Keratinocyte (primary cell): ENCODE data around the gene NFAM1.
A peak's percentile ranks its signal among the peaks of the same experiment; 100 is the strongest.

Source experiments
- EZH2 ChIP-seq: IDR thresholded peaks from one replicate; pipeline ENCODE4 v1.6.1; 2012; ENCODE audit warnings: inconsistent platforms, mild to moderate bottlenecking, low read length, moderate library complexity
- TF ChIP-seq, protein P1 (sequence below), 3 experiments: IDR thresholded peaks in 1 of 3; conservative IDR thresholded peaks in 1 of 3; optimal IDR thresholded peaks in 1 of 3; 2 replicates in 2 of 3; 3 replicates in 1 of 3; pipeline versions ENCODE3 to v1.5.1; 2011; ENCODE audit warnings: low read length in 3 of 3, mild to moderate bottlenecking in 3 of 3, moderate library complexity in 2 of 3, control low read depth in 1 of 3, inconsistent platforms in 1 of 3; ENCODE audit not compliant: insufficient read depth in 2 of 3; ENCODE audit errors: extremely low read depth in 1 of 3

GRCh38 chr22:42437488-42438292, 5.5 kb upstream of the NFAM1 start:
- TF ChIP-seq, protein P1, sequence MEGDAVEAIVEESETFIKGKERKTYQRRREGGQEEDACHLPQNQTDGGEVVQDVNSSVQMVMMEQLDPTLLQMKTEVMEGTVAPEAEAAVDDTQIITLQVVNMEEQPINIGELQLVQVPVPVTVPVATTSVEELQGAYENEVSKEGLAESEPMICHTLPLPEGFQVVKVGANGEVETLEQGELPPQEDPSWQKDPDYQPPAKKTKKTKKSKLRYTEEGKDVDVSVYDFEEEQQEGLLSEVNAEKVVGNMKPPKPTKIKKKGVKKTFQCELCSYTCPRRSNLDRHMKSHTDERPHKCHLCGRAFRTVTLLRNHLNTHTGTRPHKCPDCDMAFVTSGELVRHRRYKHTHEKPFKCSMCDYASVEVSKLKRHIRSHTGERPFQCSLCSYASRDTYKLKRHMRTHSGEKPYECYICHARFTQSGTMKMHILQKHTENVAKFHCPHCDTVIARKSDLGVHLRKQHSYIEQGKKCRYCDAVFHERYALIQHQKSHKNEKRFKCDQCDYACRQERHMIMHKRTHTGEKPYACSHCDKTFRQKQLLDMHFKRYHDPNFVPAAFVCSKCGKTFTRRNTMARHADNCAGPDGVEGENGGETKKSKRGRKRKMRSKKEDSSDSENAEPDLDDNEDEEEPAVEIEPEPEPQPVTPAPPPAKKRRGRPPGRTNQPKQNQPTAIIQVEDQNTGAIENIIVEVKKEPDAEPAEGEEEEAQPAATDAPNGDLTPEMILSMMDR (optimal IDR thresholded peaks at IDR 0.05 in 1 of 3, IDR thresholded peaks at IDR 0.05 in 1 of 3, conservative IDR thresholded peaks at IDR 0.05 in 1 of 3; ENCODE audit: extremely low read depth in 1 of 3, insufficient read depth in 2 of 3, low read length in 3 of 3) = peak; percentile 95 to 99 (median 98)
- no peak for TF ChIP-seq EZH2
